ENCODE data around the gene LCP1. TPM values are rescaled to one million over a fixed set of nuclear protein-coding genes. Genes with fewer than 3 reads are reported as not detected.

Gene LCP1
- total and polyA plus RNA-seq, 3 donors from 2014 or later = 24.1 to 80.5 (median 48.7) TPM

- Histone ChIP-seq H3K36me3 (ENCODE audit: low read depth, missing control alignments) (no peaks in the 10 kb centered on the region), H3K27ac (peak overlapping the region in 1 of 2 donors; percentile 1), H3K4me1 (no peaks in the 10 kb centered on the region), H3K4me3 (no peak overlapping the region), H3K27me3 (no peaks in the 10 kb centered on the region), H3K9me3 (no peaks in the 10 kb centered on the region)
- TF ChIP-seq POLR2A (IDR thresholded peaks at IDR 0.05) (no peak), CTCF (IDR thresholded peaks at IDR 0.05) (no peak)
- DNase-seq = no peak
- intact Hi-C loops (cut with DNase I; ENCODE audit: low total_unique reads) = no loop called here
- 82% methylated on average over 3 of the region's 3 CpGs for WGBS, 2 donors
Measured at GRCh38 chr13:46202188-46202795, 20.3 kb upstream of the LCP1 start.

DNA sequence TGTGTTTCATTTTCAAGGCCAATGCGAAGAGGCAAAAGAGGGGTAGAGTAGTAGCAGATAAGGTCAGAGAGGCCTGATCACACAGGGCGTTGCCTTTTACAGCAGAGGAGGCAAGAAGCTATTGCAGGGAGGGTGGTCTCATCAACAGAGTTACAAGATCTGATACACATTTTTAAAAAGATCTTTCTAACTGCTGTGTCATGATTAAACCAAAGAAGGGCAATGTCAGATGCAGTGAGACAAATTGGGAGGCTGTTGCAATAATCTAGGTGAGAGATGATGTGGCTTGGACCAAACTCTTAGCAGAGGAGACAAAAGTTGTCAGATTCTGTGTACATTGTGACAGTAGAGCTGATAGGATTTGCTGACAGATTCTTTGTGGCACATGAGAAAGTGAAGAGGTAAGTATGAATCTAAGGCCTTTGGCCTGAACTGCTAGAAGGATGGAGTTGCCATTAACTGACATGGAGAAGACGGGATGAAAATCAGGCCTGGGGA is 16.8 kb upstream of the LCP1 start:
- no peak for TF ChIP-seq CTCF (IDR thresholded peaks at IDR 0.05)
- no peak for TF ChIP-seq POLR2A (IDR thresholded peaks at IDR 0.05)
- 62 to 67% methylated on average over 3 of the region's 3 CpGs for WGBS, 2 donors
- Histone ChIP-seq H3K27ac (peak overlapping the region in 1 of 2 donors; percentile 19), H3K36me3 (ENCODE audit: low read depth, missing control alignments) (no peaks in the 10 kb centered on the region), H3K4me3 (no peak overlapping the region), H3K4me1 (no peaks in the 10 kb centered on the region), H3K27me3 (no peaks in the 10 kb centered on the region), H3K9me3 (no peaks in the 10 kb centered on the region)
- intact Hi-C loops (cut with DNase I; ENCODE audit: low total_unique reads) = no loop called here
- no peak for DNase-seq

- DNase-seq = no peak
- no peak overlapping the region for H3K4me3 ChIP-seq
- H3K36me3 ChIP-seq (ENCODE audit: low read depth, missing control alignments) = no peaks in the 10 kb centered on the region
- no peaks in the 10 kb centered on the region for H3K27me3 ChIP-seq
- TF ChIP-seq POLR2A (IDR thresholded peaks at IDR 0.05) (no peak), CTCF (IDR thresholded peaks at IDR 0.05) (no peak)
- 82% methylated on average over 4 of the region's 4 CpGs for WGBS, 2 donors
- intact Hi-C loops (cut with DNase I; ENCODE audit: low total_unique reads) = no loop called here
- H3K9me3 ChIP-seq = no peaks in the 10 kb centered on the region
- H3K4me1 ChIP-seq = no peaks in the 10 kb centered on the region
- H3K27ac ChIP-seq = no peak overlapping the region
Measured at GRCh38 chr13:46197299-46198048, 15.5 kb upstream of the LCP1 start.

GRCh38 chr13:46195016-46195415 is 13.0 kb upstream of the LCP1 start:
- intact Hi-C loops (cut with DNase I; ENCODE audit: low total_unique reads) = no loop called here
- 80 to 93% methylated on average over 1 of the region's 1 CpG for WGBS, 2 donors
- DNase-seq = no peak
- Histone ChIP-seq H3K4me1 (no peaks in the 10 kb centered on the region), H3K27me3 (no peaks in the 10 kb centered on the region), H3K36me3 (ENCODE audit: low read depth, missing control alignments) (no peaks in the 10 kb centered on the region), H3K4me3 (no peak overlapping the region), H3K9me3 (no peaks in the 10 kb centered on the region), H3K27ac (no peak overlapping the region)
- no peak for TF ChIP-seq POLR2A (IDR thresholded peaks at IDR 0.05)
- TF ChIP-seq CTCF (IDR thresholded peaks at IDR 0.05) = no peak
